ENCODE data around the gene RBM39. TPM values are rescaled to one million over a fixed set of nuclear protein-coding genes. Genes with fewer than 3 reads are reported as not detected.

Gene RBM39
- total RNA-seq, 4 donors from 2014 or later = 320 to 423 (median 379) TPM

- no peak for TF ChIP-seq CTCF (IDR thresholded peaks at IDR 0.05; ENCODE audit: low read depth)
These were observed 9.4 kb downstream of the RBM39 start for GRCh38 chr20:35732644-35732982.

GRCh38 chr20:35731862-35732643 lies 10.0 kb downstream of the RBM39 start:
- TF ChIP-seq CTCF (IDR thresholded peaks at IDR 0.05; ENCODE audit: low read depth) = no peak

- no peak for TF ChIP-seq CTCF (IDR thresholded peaks at IDR 0.05; ENCODE audit: low read depth)
These were observed 10.6 kb downstream of the RBM39 start for GRCh38 chr20:35731469-35731788.

GRCh38 chr20:35730583-35731468 lies 11.2 kb downstream of the RBM39 start:
- no peak for TF ChIP-seq CTCF (IDR thresholded peaks at IDR 0.05; ENCODE audit: low read depth)

- no peak for TF ChIP-seq CTCF (IDR thresholded peaks at IDR 0.05; ENCODE audit: low read depth)
These were observed 12.1 kb downstream of the RBM39 start for GRCh38 chr20:35729836-35730582.

- TF ChIP-seq CTCF (IDR thresholded peaks at IDR 0.05; ENCODE audit: low read depth) = no peak
These were observed 12.7 kb downstream of the RBM39 start for GRCh38 chr20:35729283-35729807.
